Fibroblast of lung (primary cell): ENCODE results near the gene DBX2. TPM values are rescaled to one million over a fixed set of nuclear protein-coding genes. Genes with fewer than 3 reads are reported as not detected.

Source experiments
- DNase-seq, 2 donors: peaks; one replicate each; pipeline versions ENCODE4 v3.0.0 to v3.0.0-alpha.2; 2010; ENCODE audit warnings: low read depth in 2 of 2
- H2AFZ ChIP-seq: 2 replicates; pipeline ENCODE4 v1.5.1; 2012; ENCODE audit warnings: low read length, control low read depth, inconsistent platforms
- H3K27ac ChIP-seq: 2 replicates; pipeline ENCODE4 v1.5.1; 2011; ENCODE audit warnings: low read length, control low read depth; ENCODE audit not compliant: insufficient read depth
- H3K27me3 ChIP-seq: 2 replicates; pipeline ENCODE4 v1.5.1; 2011; ENCODE audit warnings: mild to moderate bottlenecking, low read length; ENCODE audit not compliant: control insufficient read depth, insufficient read depth
- H3K36me3 ChIP-seq: 2 replicates; pipeline ENCODE4 v1.5.1; 2011; ENCODE audit warnings: low read length; ENCODE audit not compliant: control insufficient read depth, insufficient read depth
- H3K4me1 ChIP-seq: 2 replicates; pipeline ENCODE4 v1.5.1; 2011; ENCODE audit warnings: low read length; ENCODE audit not compliant: control insufficient read depth, insufficient read depth; ENCODE audit errors: extremely low read depth
- H3K4me2 ChIP-seq: 2 replicates; pipeline ENCODE4 v1.5.1; 2011; ENCODE audit warnings: low read length, control low read depth; ENCODE audit not compliant: insufficient read depth; ENCODE audit errors: extremely low read depth
- H3K4me3 ChIP-seq, 4 experiments: fragments of 200-600 bp in 1 of 4; sonication (generic) in 1 of 4; replicated peaks in 1 of 4; 2 replicates each; pipeline ENCODE4 v1.5.1; 2011 to 2016; ENCODE audit warnings: low read length in 4 of 4, low read depth in 3 of 4, mild to moderate bottlenecking in 3 of 4, control low read depth in 2 of 4, inconsistent platforms in 1 of 4, mixed read lengths in 1 of 4; ENCODE audit not compliant: insufficient read depth in 1 of 4; ENCODE audit errors: control extremely low read depth in 1 of 4
- H3K79me2 ChIP-seq: 2 replicates; pipeline ENCODE4 v1.5.1; 2012; ENCODE audit warnings: mild to moderate bottlenecking, low read length, inconsistent platforms; ENCODE audit not compliant: control insufficient read depth, insufficient read depth
- H3K9ac ChIP-seq: 2 replicates; pipeline ENCODE4 v1.5.1; 2011; ENCODE audit warnings: mild to moderate bottlenecking, low read length, control low read depth; ENCODE audit not compliant: insufficient read depth
- H3K9me3 ChIP-seq: 2 replicates; pipeline ENCODE4 v1.5.1; 2012; ENCODE audit warnings: low read depth, low read length; ENCODE audit not compliant: control insufficient read depth, insufficient read depth
- H4K20me1 ChIP-seq: 2 replicates; pipeline ENCODE4 v1.5.1; 2011; ENCODE audit warnings: low read length; ENCODE audit not compliant: control insufficient read depth, insufficient read depth; ENCODE audit errors: extremely low read depth
- EZH2 ChIP-seq: IDR thresholded peaks from 2 replicates; pipeline ENCODE4 v1.5.1; 2012; ENCODE audit warnings: low read length, control low read depth, mild to moderate bottlenecking; ENCODE audit errors: missing control alignments
- polyA plus RNA-seq, 2 donors: library from polyadenylated mRNA; depleted of rRNA in 1 of 2; stranded (reverse) in 1 of 2; unstranded in 1 of 2; fragments of >200 nt; gene quantifications; 2 replicates each; pipeline ENCODE4 v1.2.1, GENCODE V29; 2011 to 2012; ENCODE audit warnings: missing spikeins in 1 of 2
- total RNA-seq: library from RNA; depleted of rRNA; stranded (reverse); fragments of >200 nt; gene quantifications from 2 replicates; pipeline ENCODE4 v1.2.1, GENCODE V29; 2014
- TF ChIP-seq, protein P1 (sequence below), 2 donors: IDR thresholded peaks in 1 of 2; conservative IDR thresholded peaks in 1 of 2; 1 replicate in 1 of 2; 2 replicates in 1 of 2; pipeline ENCODE4 v1.5.1; 2011 to 2012; ENCODE audit warnings: low read length in 2 of 2, control low read depth in 1 of 2, inconsistent platforms in 1 of 2, low read depth in 1 of 2, mild to moderate bottlenecking in 1 of 2

The DBX2 gene
- total and polyA plus RNA-seq, 2 donors (not counting 1 experiment from before 2014, with no cell fraction given), result not detected

GRCh38 chr12:44968965-44969364 is 81.9 kb downstream of the DBX2 start:
- TF ChIP-seq EZH2, result no peak
- TF ChIP-seq, protein P1, sequence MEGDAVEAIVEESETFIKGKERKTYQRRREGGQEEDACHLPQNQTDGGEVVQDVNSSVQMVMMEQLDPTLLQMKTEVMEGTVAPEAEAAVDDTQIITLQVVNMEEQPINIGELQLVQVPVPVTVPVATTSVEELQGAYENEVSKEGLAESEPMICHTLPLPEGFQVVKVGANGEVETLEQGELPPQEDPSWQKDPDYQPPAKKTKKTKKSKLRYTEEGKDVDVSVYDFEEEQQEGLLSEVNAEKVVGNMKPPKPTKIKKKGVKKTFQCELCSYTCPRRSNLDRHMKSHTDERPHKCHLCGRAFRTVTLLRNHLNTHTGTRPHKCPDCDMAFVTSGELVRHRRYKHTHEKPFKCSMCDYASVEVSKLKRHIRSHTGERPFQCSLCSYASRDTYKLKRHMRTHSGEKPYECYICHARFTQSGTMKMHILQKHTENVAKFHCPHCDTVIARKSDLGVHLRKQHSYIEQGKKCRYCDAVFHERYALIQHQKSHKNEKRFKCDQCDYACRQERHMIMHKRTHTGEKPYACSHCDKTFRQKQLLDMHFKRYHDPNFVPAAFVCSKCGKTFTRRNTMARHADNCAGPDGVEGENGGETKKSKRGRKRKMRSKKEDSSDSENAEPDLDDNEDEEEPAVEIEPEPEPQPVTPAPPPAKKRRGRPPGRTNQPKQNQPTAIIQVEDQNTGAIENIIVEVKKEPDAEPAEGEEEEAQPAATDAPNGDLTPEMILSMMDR (conservative IDR thresholded peaks at IDR 0.05 in 1 of 2, IDR thresholded peaks at IDR 0.05 in 1 of 2; ENCODE audit: low read depth in 1 of 2, low read length in 2 of 2), result no peak
- Histone ChIP-seq H3K4me3 (no peak overlapping the region), H3K4me1 (no peaks in the 10 kb centered on the region), H2AFZ (no peak overlapping the region), H3K9me3 (no peaks in the 10 kb centered on the region), H3K27ac (no peak overlapping the region), H3K4me2 (no peak overlapping the region), H3K36me3 (no peaks in the 10 kb centered on the region), H3K79me2 (no peaks in the 10 kb centered on the region), H3K9ac (no peak overlapping the region), H3K27me3 (no peaks in the 10 kb centered on the region), H4K20me1 (no peaks in the 10 kb centered on the region)
- DNase-seq, result no peak

Other genes with a start within 250 kb of the DBX2 start
- gene NELL2, start 174.8 kb downstream of the DBX2 start, total RNA-seq, result 0.17 and 0.26 TPM in 2 replicates
- 0.14 TPM in 1 of 2 replicates, not detected in the other for gene NELL2, start 174.8 kb downstream of the DBX2 start, polyA plus RNA-seq
- gene ANO6, start 165.0 kb upstream of the DBX2 start, total RNA-seq, result 57.5 and 59.1 TPM in 2 replicates
- 40.5 and 69.1 TPM in 2 replicates for gene ANO6, start 165.0 kb upstream of the DBX2 start, polyA plus RNA-seq